Measurements from ENCODE around the gene TSPAN18. TPM values are rescaled to one million over a fixed set of nuclear protein-coding genes. Genes with fewer than 3 reads are reported as not detected.

Gene TSPAN18
- total and polyA plus RNA-seq, 2 experiments from 2014 or later: 6.0 to 10.6 TPM

DNA sequence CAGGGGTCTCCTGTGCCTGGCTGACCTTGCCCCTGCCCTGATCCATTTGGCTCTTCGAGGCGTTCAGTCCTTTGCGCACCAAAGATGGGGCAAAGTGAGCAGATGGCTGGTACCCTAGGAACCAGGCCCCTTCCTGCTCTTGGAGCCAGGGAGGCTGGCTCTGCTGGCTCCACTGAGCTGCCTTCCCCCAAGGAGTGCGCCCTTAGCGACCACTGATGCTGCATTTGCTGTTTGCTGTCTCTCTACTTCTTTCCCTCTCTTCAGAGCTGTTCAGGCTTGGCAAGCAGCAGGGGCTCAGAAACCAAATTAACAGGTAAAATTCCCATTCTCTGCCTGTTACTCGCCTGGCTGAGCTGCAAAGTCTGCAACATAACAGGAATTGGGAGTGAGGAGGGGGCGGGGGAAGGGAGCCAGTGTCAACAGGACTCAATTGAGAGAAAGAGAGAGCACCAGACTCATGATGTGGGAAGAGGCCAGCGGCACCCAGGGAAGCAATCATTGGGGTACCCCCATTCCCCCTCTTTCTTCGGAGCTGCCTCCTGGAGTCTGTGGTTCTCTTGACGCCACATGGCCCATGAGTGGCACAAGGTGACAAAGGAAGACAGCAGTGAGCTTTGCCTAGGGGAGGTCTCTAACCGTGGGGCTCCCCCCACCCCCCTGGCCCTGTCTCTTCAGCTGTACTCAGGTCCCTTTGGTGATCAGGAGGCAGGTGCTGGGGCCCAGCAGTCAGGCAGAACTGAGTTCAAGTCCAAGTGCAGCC is 121.6 kb downstream of the TSPAN18 start:
- peak; percentile 47 for DNase-seq (ENCODE audit: low spot score)
- Histone ChIP-seq H3K4me1 (ENCODE audit: insufficient read depth) (peaks cover 9% of the 10 kb centered on the region), H3K79me2 (replicated peaks; ENCODE audit: insufficient read depth) (no peaks in the 10 kb centered on the region), H3K27me3 (ENCODE audit: insufficient read depth) (no peaks in the 10 kb centered on the region), H3K4me3 (no peak overlapping the region), H4K20me1 (replicated peaks; ENCODE audit: insufficient read depth) (no peaks in the 10 kb centered on the region), H3K36me3 (ENCODE audit: insufficient read depth) (peaks cover 4% of the 10 kb centered on the region), H3F3A (replicated peaks; ENCODE audit: low read depth) (no peaks in the 10 kb centered on the region), H2AFZ (no peak overlapping the region), H3K4me2 (peak overlapping the region; percentile 53; the same call in 1 of the 2 replicates), H3K9me2 (ENCODE audit: insufficient read depth) (no peaks in the 10 kb centered on the region), H3K27ac (ENCODE audit: low read depth) (no peak overlapping the region)
- ATAC-seq: peak; percentile 67
- peaks cover 28% of the 10 kb centered on the region for H3K9me3 Mint-ChIP-seq
- no peak for TF ChIP-seq NANOG (IDR thresholded peaks at IDR 0.05; ENCODE audit: borderline replicate concordance)
- no peak for TF ChIP-seq CREB1 (CRISPR knock-in tag; IDR thresholded peaks at IDR 0.05; ENCODE audit: low read depth)
- no peak for TF ChIP-seq ZNF114 (CRISPR knock-in tag; IDR thresholded peaks at IDR 0.05)
- TF ChIP-seq STAT1 (IDR thresholded peaks at IDR 0.05; ENCODE audit: unreplicated experiment): no peak
- TF ChIP-seq EZH2 (IDR thresholded peaks at IDR 0.05; ENCODE audit: low read depth, unreplicated experiment): no peak
- no peak for TF ChIP-seq EZH2phosphoT487 (IDR thresholded peaks at IDR 0.05; ENCODE audit: unreplicated experiment)
- TF ChIP-seq, protein P1, sequence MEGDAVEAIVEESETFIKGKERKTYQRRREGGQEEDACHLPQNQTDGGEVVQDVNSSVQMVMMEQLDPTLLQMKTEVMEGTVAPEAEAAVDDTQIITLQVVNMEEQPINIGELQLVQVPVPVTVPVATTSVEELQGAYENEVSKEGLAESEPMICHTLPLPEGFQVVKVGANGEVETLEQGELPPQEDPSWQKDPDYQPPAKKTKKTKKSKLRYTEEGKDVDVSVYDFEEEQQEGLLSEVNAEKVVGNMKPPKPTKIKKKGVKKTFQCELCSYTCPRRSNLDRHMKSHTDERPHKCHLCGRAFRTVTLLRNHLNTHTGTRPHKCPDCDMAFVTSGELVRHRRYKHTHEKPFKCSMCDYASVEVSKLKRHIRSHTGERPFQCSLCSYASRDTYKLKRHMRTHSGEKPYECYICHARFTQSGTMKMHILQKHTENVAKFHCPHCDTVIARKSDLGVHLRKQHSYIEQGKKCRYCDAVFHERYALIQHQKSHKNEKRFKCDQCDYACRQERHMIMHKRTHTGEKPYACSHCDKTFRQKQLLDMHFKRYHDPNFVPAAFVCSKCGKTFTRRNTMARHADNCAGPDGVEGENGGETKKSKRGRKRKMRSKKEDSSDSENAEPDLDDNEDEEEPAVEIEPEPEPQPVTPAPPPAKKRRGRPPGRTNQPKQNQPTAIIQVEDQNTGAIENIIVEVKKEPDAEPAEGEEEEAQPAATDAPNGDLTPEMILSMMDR (conservative IDR thresholded peaks at IDR 0.05; ENCODE audit: low read depth in 2 of 2): no peak
- peaks cover 31% of the 10 kb centered on the region for H3K4me1 Mint-ChIP-seq
- peaks cover 12% of the 10 kb centered on the region for H3K27me3 Mint-ChIP-seq (ENCODE audit: insufficient read depth, low read depth, poor library complexity)
- H3K4me3 Mint-ChIP-seq: no peak overlapping the region
- peaks cover 35% of the 10 kb centered on the region for H3K36me3 Mint-ChIP-seq (ENCODE audit: low read depth)
- H3K27ac Mint-ChIP-seq: no peak overlapping the region

DNA sequence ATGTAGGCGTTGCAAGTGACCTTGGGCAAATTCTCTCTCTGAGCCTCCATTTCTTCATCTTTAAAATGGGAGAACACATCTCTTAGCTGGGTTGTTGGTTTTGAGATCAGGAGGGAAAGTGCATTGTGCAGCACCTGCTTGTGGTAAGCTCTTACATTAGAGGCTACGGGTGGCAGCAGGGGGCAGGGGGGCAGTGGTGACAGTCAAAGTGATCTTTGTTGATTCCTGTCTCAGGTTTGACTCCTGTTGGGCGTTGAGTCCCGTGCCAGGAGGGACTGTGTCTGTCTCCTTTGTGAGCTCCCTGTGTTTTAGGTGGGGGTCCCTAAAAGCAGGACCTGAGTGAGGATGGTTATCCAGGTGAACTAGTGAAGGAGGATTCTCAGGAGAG is 122.2 kb downstream of the TSPAN18 start:
- no peak for ATAC-seq
- Histone ChIP-seq H3K9me2 (ENCODE audit: insufficient read depth) (no peaks in the 10 kb centered on the region), H3K4me1 (ENCODE audit: insufficient read depth) (peaks cover 9% of the 10 kb centered on the region), H3K36me3 (ENCODE audit: insufficient read depth) (peaks cover 4% of the 10 kb centered on the region), H3F3A (replicated peaks; ENCODE audit: low read depth) (no peaks in the 10 kb centered on the region), H2AFZ (no peak overlapping the region), H3K79me2 (replicated peaks; ENCODE audit: insufficient read depth) (no peaks in the 10 kb centered on the region), H3K4me3 (no peak overlapping the region), H3K27ac (ENCODE audit: low read depth) (no peak overlapping the region), H4K20me1 (replicated peaks; ENCODE audit: insufficient read depth) (no peaks in the 10 kb centered on the region), H3K4me2 (no peak overlapping the region), H3K27me3 (ENCODE audit: insufficient read depth) (no peaks in the 10 kb centered on the region)
- H3K36me3 Mint-ChIP-seq (ENCODE audit: low read depth): peaks cover 33% of the 10 kb centered on the region
- no peak overlapping the region for H3K27ac Mint-ChIP-seq
- H3K27me3 Mint-ChIP-seq (ENCODE audit: insufficient read depth, low read depth, poor library complexity): peaks cover 12% of the 10 kb centered on the region
- H3K4me1 Mint-ChIP-seq: peaks cover 30% of the 10 kb centered on the region
- peaks cover 23% of the 10 kb centered on the region for H3K9me3 Mint-ChIP-seq
- no peak for DNase-seq (ENCODE audit: low spot score)
- H3K4me3 Mint-ChIP-seq: no peak overlapping the region; the same call in 2 of the 3 replicates
- TF ChIP-seq CREB1 (CRISPR knock-in tag; IDR thresholded peaks at IDR 0.05; ENCODE audit: low read depth) (no peak), EZH2phosphoT487 (IDR thresholded peaks at IDR 0.05; ENCODE audit: unreplicated experiment) (no peak), JUNB (IDR thresholded peaks at IDR 0.05; ENCODE audit: unreplicated experiment) (no peak), NANOG (IDR thresholded peaks at IDR 0.05; ENCODE audit: borderline replicate concordance) (no peak), STAT1 (IDR thresholded peaks at IDR 0.05; ENCODE audit: unreplicated experiment) (no peak), POLR2AphosphoS5 (IDR thresholded peaks at IDR 0.05; ENCODE audit: low read depth) (no peak), ZNF331 (CRISPR knock-in tag; IDR thresholded peaks at IDR 0.05; ENCODE audit: low read depth) (no peak)
- TF ChIP-seq, protein P2, sequence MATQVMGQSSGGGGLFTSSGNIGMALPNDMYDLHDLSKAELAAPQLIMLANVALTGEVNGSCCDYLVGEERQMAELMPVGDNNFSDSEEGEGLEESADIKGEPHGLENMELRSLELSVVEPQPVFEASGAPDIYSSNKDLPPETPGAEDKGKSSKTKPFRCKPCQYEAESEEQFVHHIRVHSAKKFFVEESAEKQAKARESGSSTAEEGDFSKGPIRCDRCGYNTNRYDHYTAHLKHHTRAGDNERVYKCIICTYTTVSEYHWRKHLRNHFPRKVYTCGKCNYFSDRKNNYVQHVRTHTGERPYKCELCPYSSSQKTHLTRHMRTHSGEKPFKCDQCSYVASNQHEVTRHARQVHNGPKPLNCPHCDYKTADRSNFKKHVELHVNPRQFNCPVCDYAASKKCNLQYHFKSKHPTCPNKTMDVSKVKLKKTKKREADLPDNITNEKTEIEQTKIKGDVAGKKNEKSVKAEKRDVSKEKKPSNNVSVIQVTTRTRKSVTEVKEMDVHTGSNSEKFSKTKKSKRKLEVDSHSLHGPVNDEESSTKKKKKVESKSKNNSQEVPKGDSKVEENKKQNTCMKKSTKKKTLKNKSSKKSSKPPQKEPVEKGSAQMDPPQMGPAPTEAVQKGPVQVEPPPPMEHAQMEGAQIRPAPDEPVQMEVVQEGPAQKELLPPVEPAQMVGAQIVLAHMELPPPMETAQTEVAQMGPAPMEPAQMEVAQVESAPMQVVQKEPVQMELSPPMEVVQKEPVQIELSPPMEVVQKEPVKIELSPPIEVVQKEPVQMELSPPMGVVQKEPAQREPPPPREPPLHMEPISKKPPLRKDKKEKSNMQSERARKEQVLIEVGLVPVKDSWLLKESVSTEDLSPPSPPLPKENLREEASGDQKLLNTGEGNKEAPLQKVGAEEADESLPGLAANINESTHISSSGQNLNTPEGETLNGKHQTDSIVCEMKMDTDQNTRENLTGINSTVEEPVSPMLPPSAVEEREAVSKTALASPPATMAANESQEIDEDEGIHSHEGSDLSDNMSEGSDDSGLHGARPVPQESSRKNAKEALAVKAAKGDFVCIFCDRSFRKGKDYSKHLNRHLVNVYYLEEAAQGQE (IDR thresholded peaks at IDR 0.05; ENCODE audit: unreplicated experiment): no peak
- TF ChIP-seq, protein P1 (conservative IDR thresholded peaks at IDR 0.05; ENCODE audit: low read depth in 2 of 2): no peak
- TF ChIP-seq, protein P3, sequence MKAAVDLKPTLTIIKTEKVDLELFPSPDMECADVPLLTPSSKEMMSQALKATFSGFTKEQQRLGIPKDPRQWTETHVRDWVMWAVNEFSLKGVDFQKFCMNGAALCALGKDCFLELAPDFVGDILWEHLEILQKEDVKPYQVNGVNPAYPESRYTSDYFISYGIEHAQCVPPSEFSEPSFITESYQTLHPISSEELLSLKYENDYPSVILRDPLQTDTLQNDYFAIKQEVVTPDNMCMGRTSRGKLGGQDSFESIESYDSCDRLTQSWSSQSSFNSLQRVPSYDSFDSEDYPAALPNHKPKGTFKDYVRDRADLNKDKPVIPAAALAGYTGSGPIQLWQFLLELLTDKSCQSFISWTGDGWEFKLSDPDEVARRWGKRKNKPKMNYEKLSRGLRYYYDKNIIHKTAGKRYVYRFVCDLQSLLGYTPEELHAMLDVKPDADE (IDR thresholded peaks at IDR 0.05): no peak

Measured in GM23338 (cell line).